Measurements from ENCODE around the gene ICA1. TPM values are rescaled to one million over a fixed set of nuclear protein-coding genes. Genes with fewer than 3 reads are reported as not detected.
A peak's percentile ranks its signal among the peaks of the same experiment; 100 is the strongest.

The ICA1 gene
- total RNA-seq, 6 donors from 2014 or later, result 19.3 to 85.4 (median 44.6) TPM

DNA sequence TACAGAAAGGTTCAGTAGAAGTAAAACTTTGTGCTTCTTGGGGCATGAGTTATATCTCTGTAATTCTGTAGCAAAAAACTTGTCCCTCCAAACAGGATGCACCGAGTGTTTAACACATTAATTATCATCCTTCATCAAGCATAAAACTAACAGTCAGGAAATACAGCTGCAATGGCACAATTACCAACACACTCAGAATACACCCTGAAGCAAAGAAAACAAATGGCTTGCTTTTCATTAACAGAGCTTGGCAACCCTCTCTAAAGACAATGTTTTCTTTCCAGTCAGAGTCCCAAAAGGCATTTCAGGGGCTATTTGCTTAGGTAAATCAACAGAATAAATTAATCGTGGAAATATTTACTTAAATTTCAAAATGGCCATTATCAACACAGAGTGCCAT lies 107.7 kb downstream of the ICA1 start:
- Histone ChIP-seq H3K4me3 (no peak overlapping the region), H3K9me3 (no peaks in the 10 kb centered on the region), H3K27ac (no peak overlapping the region), H3K36me3 (peaks cover 0 to 13% (median 2%) of the 10 kb centered on the region in 4 donors), H3K27me3 (no peaks in the 10 kb centered on the region), H3K4me1 (peaks cover 0 to 7% (median 5%) of the 10 kb centered on the region in 4 donors)
- DNase-seq, result no peak
- TF ChIP-seq EP300 (IDR thresholded peaks at IDR 0.05) (no peak), POLR2A (IDR thresholded peaks at IDR 0.05) (no peak), POLR2AphosphoS5 (IDR thresholded peaks at IDR 0.05) (no peak)
- WGBS, 2 donors, result 34 to 39% methylated on average over 2 of the region's 2 CpGs
- ATAC-seq (ENCODE audit: low FRiP score in 2 of 2), result no peak

DNA sequence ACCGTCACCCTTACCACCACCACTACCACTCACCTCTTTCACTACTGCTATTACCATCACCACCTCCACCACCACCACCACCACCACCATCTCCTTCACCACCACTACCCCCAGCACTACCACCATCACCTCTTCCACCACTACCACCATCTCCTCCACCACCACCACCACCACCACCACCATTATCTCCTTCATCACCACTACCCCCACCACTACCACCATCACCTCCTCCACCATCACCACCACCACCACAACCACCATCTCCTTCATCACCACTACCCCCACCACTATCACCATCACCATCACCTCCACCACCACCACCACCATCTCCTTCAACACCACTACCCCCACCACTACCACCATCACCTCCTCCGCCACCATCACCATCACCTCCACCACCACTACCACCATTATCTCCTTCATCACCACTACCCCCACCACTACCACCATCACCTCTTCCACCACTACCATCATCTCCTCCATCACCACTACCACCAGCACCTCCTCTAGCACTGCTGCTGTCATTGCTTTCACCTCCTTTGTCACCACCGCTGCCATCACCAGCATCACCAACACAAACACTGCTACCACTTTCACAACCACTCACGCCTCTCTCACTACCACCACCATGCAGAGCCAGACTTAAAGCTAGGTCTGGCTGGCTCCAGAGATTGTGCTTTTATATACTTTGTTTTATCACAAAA lies 109.3 kb downstream of the ICA1 start:
- Histone ChIP-seq H3K9me3 (no peaks in the 10 kb centered on the region), H3K4me1 (peaks cover 0 to 13% (median 9%) of the 10 kb centered on the region in 4 donors), H3K36me3 (peaks cover 0 to 13% (median 2%) of the 10 kb centered on the region in 4 donors), H3K4me3 (no peak overlapping the region), H3K27ac (no peak overlapping the region), H3K27me3 (no peaks in the 10 kb centered on the region)
- WGBS, 2 donors, result 87 to 88% methylated on average over 4 of the region's 4 CpGs
- peak; percentile 60 to 81 for ATAC-seq (ENCODE audit: low FRiP score in 2 of 2)
- DNase-seq, result no peak
- TF ChIP-seq POLR2AphosphoS5 (IDR thresholded peaks at IDR 0.05) (no peak), EP300 (IDR thresholded peaks at IDR 0.05) (no peak), POLR2A (IDR thresholded peaks at IDR 0.05) (no peak)
- TF ChIP-seq, protein P1, sequence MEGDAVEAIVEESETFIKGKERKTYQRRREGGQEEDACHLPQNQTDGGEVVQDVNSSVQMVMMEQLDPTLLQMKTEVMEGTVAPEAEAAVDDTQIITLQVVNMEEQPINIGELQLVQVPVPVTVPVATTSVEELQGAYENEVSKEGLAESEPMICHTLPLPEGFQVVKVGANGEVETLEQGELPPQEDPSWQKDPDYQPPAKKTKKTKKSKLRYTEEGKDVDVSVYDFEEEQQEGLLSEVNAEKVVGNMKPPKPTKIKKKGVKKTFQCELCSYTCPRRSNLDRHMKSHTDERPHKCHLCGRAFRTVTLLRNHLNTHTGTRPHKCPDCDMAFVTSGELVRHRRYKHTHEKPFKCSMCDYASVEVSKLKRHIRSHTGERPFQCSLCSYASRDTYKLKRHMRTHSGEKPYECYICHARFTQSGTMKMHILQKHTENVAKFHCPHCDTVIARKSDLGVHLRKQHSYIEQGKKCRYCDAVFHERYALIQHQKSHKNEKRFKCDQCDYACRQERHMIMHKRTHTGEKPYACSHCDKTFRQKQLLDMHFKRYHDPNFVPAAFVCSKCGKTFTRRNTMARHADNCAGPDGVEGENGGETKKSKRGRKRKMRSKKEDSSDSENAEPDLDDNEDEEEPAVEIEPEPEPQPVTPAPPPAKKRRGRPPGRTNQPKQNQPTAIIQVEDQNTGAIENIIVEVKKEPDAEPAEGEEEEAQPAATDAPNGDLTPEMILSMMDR (IDR thresholded peaks at IDR 0.05), result no peak

DNA sequence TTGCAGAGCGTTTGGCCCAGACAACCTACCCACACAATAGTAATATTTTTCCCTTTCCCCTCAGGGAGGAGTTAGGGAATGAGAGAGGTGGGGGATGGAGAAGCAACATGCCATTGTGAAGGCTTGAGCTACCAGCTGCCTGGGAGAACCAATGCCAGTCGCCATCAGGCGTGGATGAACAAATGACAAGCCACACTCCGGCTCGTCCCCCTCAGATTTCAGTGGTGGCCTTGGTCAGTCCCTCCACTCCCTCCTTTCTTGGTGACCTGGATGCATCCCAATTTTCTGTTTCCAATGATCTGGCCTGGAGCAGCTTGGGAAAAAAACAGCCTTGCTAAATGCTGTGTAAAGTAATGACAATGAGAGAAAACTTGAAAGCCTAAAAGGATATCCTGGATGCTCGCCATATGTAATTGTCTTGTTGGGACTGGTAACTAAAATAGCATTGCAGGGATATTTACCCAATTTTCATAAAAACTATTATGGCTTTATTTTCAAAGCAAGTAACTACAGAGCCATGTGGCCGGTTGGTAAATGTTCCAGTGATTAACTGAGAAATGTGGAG lies 110.7 kb downstream of the ICA1 start:
- H3K27ac ChIP-seq, result no peak overlapping the region
- no peak for TF ChIP-seq POLR2A (IDR thresholded peaks at IDR 0.05)
- TF ChIP-seq EP300 (IDR thresholded peaks at IDR 0.05), result no peak
- TF ChIP-seq, protein P1 (IDR thresholded peaks at IDR 0.05), result no peak
- no peak for TF ChIP-seq POLR2AphosphoS5 (IDR thresholded peaks at IDR 0.05)
- WGBS, 2 donors, result 86 to 92% methylated on average over 7 of the region's 7 CpGs
- no peaks in the 10 kb centered on the region for H3K9me3 ChIP-seq
- H3K4me1 ChIP-seq, result peaks cover 0 to 13% (median 9%) of the 10 kb centered on the region in 4 donors
- DNase-seq (no peak), ATAC-seq (ENCODE audit: low FRiP score in 2 of 2) (no peak)
- H3K27me3 ChIP-seq, result no peaks in the 10 kb centered on the region
- H3K4me3 ChIP-seq, result no peak overlapping the region
- peaks cover 0 to 13% (median 2%) of the 10 kb centered on the region in 4 donors for H3K36me3 ChIP-seq

DNA sequence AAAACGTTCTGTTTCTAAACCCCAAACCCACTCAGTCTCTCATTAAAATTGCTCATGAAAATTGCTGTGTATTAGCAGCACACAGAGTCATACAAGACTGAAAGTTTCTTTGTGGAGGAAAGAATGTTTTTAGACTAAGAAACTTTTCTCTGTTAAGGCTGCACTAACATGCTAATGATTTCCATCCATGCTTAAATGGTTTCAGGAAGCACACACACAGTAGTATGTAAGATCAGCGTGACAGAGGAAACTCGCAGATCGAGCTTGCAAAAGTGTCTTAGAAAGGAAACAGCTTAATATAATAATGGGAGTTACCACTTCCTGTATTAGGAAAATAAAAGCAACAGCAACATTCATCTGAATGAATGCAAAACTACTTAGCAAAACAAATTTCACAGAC lies 112.7 kb downstream of the ICA1 start:
- ATAC-seq (ENCODE audit: low FRiP score in 2 of 2), result peak in 1 of 2 donors; percentile 64
- TF ChIP-seq, protein P1 (IDR thresholded peaks at IDR 0.05), result no peak
- TF ChIP-seq EP300 (IDR thresholded peaks at IDR 0.05), result no peak
- TF ChIP-seq POLR2A (IDR thresholded peaks at IDR 0.05), result no peak
- no peak for TF ChIP-seq POLR2AphosphoS5 (IDR thresholded peaks at IDR 0.05)
- no peak overlapping the region for H3K27ac ChIP-seq
- H3K9me3 ChIP-seq, result no peaks in the 10 kb centered on the region
- no peaks in the 10 kb centered on the region for H3K27me3 ChIP-seq
- H3K4me1 ChIP-seq, result peaks cover 0 to 13% (median 9%) of the 10 kb centered on the region in 4 donors
- H3K4me3 ChIP-seq, result no peak overlapping the region
- peak in 1 of 2 donors; percentile 30 for DNase-seq
- WGBS, 2 donors, result 27 to 49% methylated on average over 4 of the region's 4 CpGs
- no peaks in the 10 kb centered on the region for H3K36me3 ChIP-seq

DNA sequence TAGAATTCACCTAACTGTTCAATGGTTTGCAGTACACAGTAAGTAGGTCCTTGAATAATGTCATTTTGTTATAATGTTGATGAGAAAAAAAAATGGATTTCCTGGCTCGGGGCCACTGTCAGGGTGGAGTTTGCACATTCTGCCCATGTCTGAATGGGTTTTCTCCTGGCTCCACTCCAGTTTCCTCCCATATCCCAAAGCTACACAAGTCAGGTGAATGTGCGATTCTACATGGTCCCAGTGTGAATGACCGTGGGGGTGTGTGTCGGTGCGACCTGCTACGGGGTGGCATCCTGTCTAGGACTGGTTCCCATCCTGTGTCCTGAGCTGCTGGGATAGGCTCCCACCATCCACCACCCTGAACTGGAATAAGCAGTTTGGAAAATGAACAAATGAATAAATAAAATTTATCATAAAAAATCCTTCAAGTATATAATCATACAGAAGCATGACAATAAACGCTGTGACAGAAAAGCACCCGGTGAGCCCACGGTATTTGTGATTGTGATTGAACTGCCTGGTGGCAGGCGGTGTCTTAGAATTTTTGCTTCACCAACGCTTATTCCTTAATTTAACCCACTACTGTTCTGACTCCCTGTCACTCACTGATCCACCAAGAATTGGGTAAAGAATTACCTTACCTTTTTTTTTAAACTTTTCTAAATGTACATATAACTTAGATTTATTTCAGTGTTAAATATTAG lies 114.1 kb downstream of the ICA1 start:
- TF ChIP-seq POLR2A (IDR thresholded peaks at IDR 0.05), result no peak
- TF ChIP-seq EP300 (IDR thresholded peaks at IDR 0.05), result no peak
- TF ChIP-seq POLR2AphosphoS5 (IDR thresholded peaks at IDR 0.05), result no peak
- TF ChIP-seq, protein P1 (IDR thresholded peaks at IDR 0.05), result no peak
- 78 to 80% methylated on average over 11 of the region's 11 CpGs for WGBS, 2 donors
- Histone ChIP-seq H3K9me3 (no peaks in the 10 kb centered on the region), H3K4me3 (no peak overlapping the region), H3K27me3 (no peaks in the 10 kb centered on the region), H3K36me3 (peaks cover 0 to 6% (median 3%) of the 10 kb centered on the region in 4 donors), H3K27ac (no peak overlapping the region), H3K4me1 (peaks cover 0 to 13% (median 9%) of the 10 kb centered on the region in 4 donors)
- ATAC-seq (ENCODE audit: low FRiP score in 2 of 2) (peak in 1 of 2 donors; percentile 54), DNase-seq (no peak)
